ENCODE results near the gene CCDC33.

CCDC33 gene

DNA sequence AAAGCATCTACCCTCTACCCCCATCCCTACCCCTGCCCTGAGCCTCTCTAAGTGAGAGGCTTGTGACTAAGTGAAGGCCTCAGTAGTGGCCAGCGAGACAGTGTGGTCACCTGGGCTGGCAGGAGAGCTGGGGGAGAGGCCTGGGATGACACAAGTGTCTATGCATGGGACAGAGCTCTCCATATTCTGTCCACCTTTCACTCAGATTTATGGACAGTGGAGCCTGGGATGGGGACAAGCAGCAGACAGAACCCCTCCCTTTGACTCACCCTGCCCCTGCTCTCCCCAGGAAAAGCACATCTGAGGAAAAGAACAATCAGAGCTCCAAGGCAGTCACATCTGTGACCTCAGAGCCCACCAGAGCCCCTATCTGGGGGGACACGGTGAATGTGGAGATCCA is 26.0 kb downstream of the CCDC33 start:
- Histone ChIP-seq H3K9me2 (replicated peaks; ENCODE audit: insufficient read depth, low read length) (no peaks in the 10 kb centered on the region), H3K9ac (ENCODE audit: low read length) (no peak overlapping the region), H3F3A (ENCODE audit: insufficient read depth, low read length) (no peaks in the 10 kb centered on the region), H3K4me3 (ENCODE audit: low read length) (no peak overlapping the region), H3K36me3 (replicated peaks; ENCODE audit: insufficient read depth, low read length) (no peaks in the 10 kb centered on the region), H4K20me1 (ENCODE audit: insufficient read depth, low read length) (no peaks in the 10 kb centered on the region), H3K4me1 (ENCODE audit: low read length) (no peaks in the 10 kb centered on the region), H3K79me2 (ENCODE audit: low read length) (no peaks in the 10 kb centered on the region), H3K27me3 (replicated peaks; ENCODE audit: insufficient read depth, low read length) (peaks cover 96% of the 10 kb centered on the region), H3K27ac (ENCODE audit: low read length) (no peak overlapping the region), H2AFZ (ENCODE audit: low read length) (no peak overlapping the region), H3K4me2 (ENCODE audit: low read depth, low read length) (no peak overlapping the region), H3K9me3 (replicated peaks; ENCODE audit: insufficient read depth, low read length) (no peaks in the 10 kb centered on the region)
- TF ChIP-seq EZH2phosphoT487 (IDR thresholded peaks at IDR 0.05; ENCODE audit: low read length) (no peak), EZH2 (optimal IDR thresholded peaks at IDR 0.05; ENCODE audit: low read depth, low read length) (no peak)
- TF ChIP-seq, protein P1, sequence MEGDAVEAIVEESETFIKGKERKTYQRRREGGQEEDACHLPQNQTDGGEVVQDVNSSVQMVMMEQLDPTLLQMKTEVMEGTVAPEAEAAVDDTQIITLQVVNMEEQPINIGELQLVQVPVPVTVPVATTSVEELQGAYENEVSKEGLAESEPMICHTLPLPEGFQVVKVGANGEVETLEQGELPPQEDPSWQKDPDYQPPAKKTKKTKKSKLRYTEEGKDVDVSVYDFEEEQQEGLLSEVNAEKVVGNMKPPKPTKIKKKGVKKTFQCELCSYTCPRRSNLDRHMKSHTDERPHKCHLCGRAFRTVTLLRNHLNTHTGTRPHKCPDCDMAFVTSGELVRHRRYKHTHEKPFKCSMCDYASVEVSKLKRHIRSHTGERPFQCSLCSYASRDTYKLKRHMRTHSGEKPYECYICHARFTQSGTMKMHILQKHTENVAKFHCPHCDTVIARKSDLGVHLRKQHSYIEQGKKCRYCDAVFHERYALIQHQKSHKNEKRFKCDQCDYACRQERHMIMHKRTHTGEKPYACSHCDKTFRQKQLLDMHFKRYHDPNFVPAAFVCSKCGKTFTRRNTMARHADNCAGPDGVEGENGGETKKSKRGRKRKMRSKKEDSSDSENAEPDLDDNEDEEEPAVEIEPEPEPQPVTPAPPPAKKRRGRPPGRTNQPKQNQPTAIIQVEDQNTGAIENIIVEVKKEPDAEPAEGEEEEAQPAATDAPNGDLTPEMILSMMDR (IDR thresholded peaks at IDR 0.05; ENCODE audit: low read length) = no peak
- DNase-seq = no peak

DNA sequence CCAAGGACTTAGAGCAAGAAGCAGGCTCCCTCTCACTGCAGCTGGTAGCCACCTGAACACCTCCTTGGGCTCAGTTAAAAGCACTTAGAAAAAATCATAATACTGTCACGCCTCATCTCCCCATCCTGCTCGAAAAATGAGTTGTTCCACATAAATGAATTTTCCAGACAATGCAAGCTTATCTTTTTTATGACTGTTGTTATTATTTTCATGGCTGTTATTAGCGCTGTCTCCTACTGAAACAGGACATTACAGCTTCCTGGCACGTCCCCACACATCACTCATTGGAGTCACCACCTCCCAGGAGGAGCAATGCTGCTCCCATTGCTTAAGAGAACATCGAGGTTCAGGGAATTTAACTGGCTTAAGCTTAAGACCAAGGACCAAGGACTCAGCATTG is 26.5 kb downstream of the CCDC33 start:
- no peaks in the 10 kb centered on the region for H3K9me3 ChIP-seq (replicated peaks; ENCODE audit: insufficient read depth, low read length)
- no peak overlapping the region for H2AFZ ChIP-seq (ENCODE audit: low read length)
- no peak overlapping the region for H3K4me3 ChIP-seq (ENCODE audit: low read length)
- peaks cover 96% of the 10 kb centered on the region for H3K27me3 ChIP-seq (replicated peaks; ENCODE audit: insufficient read depth, low read length)
- H3K4me1 ChIP-seq (ENCODE audit: low read length) = no peaks in the 10 kb centered on the region
- no peaks in the 10 kb centered on the region for H3K36me3 ChIP-seq (replicated peaks; ENCODE audit: insufficient read depth, low read length)
- no peak overlapping the region for H3K4me2 ChIP-seq (ENCODE audit: low read depth, low read length)
- H3F3A ChIP-seq (ENCODE audit: insufficient read depth, low read length) = no peaks in the 10 kb centered on the region
- H3K9me2 ChIP-seq (replicated peaks; ENCODE audit: insufficient read depth, low read length) = no peaks in the 10 kb centered on the region
- no peaks in the 10 kb centered on the region for H3K79me2 ChIP-seq (ENCODE audit: low read length)
- no peaks in the 10 kb centered on the region for H4K20me1 ChIP-seq (ENCODE audit: insufficient read depth, low read length)
- TF ChIP-seq EZH2 (optimal IDR thresholded peaks at IDR 0.05; ENCODE audit: low read depth, low read length) (no peak), EZH2phosphoT487 (IDR thresholded peaks at IDR 0.05; ENCODE audit: low read length) (no peak)
- no peak overlapping the region for H3K27ac ChIP-seq (ENCODE audit: low read length)
- no peak overlapping the region for H3K9ac ChIP-seq (ENCODE audit: low read length)
- DNase-seq = no peak

DNA sequence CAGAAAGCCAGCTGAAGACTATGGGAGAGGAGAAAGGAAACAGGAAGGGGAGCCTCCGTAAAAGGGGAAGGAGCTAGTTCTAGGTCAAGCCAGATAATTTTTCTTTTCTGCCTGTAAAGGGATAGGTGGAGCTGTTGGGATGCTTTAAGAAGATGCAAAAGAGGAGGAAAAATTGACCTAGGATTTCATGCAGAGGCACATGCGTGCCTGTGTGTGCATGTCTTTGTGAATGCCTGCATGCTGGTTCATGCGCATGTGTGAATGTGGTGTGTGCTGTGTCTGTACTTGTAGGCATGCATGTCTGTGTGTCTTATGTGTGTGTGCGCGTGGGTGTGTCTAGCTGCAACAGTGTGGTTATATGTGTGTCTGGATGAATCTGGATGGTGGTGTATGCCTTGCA is 27.3 kb downstream of the CCDC33 start:
- no peak overlapping the region for H2AFZ ChIP-seq (ENCODE audit: low read length)
- no peaks in the 10 kb centered on the region for H3F3A ChIP-seq (ENCODE audit: insufficient read depth, low read length)
- no peak overlapping the region for H3K4me2 ChIP-seq (ENCODE audit: low read depth, low read length)
- no peaks in the 10 kb centered on the region for H3K79me2 ChIP-seq (ENCODE audit: low read length)
- no peaks in the 10 kb centered on the region for H3K4me1 ChIP-seq (ENCODE audit: low read length)
- H3K27me3 ChIP-seq (replicated peaks; ENCODE audit: insufficient read depth, low read length) = peaks cover 96% of the 10 kb centered on the region
- H3K4me3 ChIP-seq (ENCODE audit: low read length) = no peak overlapping the region
- H3K9me2 ChIP-seq (replicated peaks; ENCODE audit: insufficient read depth, low read length) = no peaks in the 10 kb centered on the region
- no peak overlapping the region for H3K27ac ChIP-seq (ENCODE audit: low read length)
- DNase-seq = no peak
- no peaks in the 10 kb centered on the region for H3K36me3 ChIP-seq (replicated peaks; ENCODE audit: insufficient read depth, low read length)
- no peaks in the 10 kb centered on the region for H4K20me1 ChIP-seq (ENCODE audit: insufficient read depth, low read length)
- H3K9me3 ChIP-seq (replicated peaks; ENCODE audit: insufficient read depth, low read length) = no peaks in the 10 kb centered on the region
- H3K9ac ChIP-seq (ENCODE audit: low read length) = no peak overlapping the region
- no peak for TF ChIP-seq EZH2phosphoT487 (IDR thresholded peaks at IDR 0.05; ENCODE audit: low read length)
- TF ChIP-seq, protein P1 (IDR thresholded peaks at IDR 0.05; ENCODE audit: low read length) = no peak
- no peak for TF ChIP-seq EZH2 (optimal IDR thresholded peaks at IDR 0.05; ENCODE audit: low read depth, low read length)

- Histone ChIP-seq H3K9me2 (replicated peaks; ENCODE audit: insufficient read depth, low read length) (no peaks in the 10 kb centered on the region), H3K9me3 (replicated peaks; ENCODE audit: insufficient read depth, low read length) (no peaks in the 10 kb centered on the region), H3K27me3 (replicated peaks; ENCODE audit: insufficient read depth, low read length) (peaks cover 96% of the 10 kb centered on the region), H2AFZ (ENCODE audit: low read length) (no peak overlapping the region), H3K27ac (ENCODE audit: low read length) (no peak overlapping the region), H3K9ac (ENCODE audit: low read length) (no peak overlapping the region), H3K36me3 (replicated peaks; ENCODE audit: insufficient read depth, low read length) (no peaks in the 10 kb centered on the region), H3K4me3 (ENCODE audit: low read length) (no peak overlapping the region), H3K79me2 (ENCODE audit: low read length) (no peaks in the 10 kb centered on the region), H4K20me1 (ENCODE audit: insufficient read depth, low read length) (no peaks in the 10 kb centered on the region), H3K4me2 (ENCODE audit: low read depth, low read length) (no peak overlapping the region), H3F3A (ENCODE audit: insufficient read depth, low read length) (no peaks in the 10 kb centered on the region), H3K4me1 (ENCODE audit: low read length) (no peaks in the 10 kb centered on the region)
- TF ChIP-seq, protein P1 (IDR thresholded peaks at IDR 0.05; ENCODE audit: low read length) = no peak
- no peak for TF ChIP-seq EZH2phosphoT487 (IDR thresholded peaks at IDR 0.05; ENCODE audit: low read length)
- TF ChIP-seq EZH2 (optimal IDR thresholded peaks at IDR 0.05; ENCODE audit: low read depth, low read length) = no peak
- no peak for DNase-seq
Observed at GRCh38 chr15:74264081-74264501, 28.0 kb downstream of the CCDC33 start.
